H1 (cell line): Measurements from ENCODE around the gene ANXA6. TPM values are rescaled to one million over a fixed set of nuclear protein-coding genes. Genes with fewer than 3 reads are reported as not detected.

Experiments
- ASH2L ChIP-seq: fragments of 200-600, 300-600 bp; sonication (generic); IDR thresholded peaks from one replicate; pipeline ENCODE4 v1.7.1; 2017; ENCODE audit warnings: low read length
- BRCA1 ChIP-seq: IDR thresholded peaks from 2 replicates; pipeline ENCODE4 v1.6.1; 2012; ENCODE audit warnings: low read depth, low read length, improper control_type of control experiment
- CBX5 ChIP-seq: fragments of 300-800, 300-1000 bp; sonication (generic); IDR thresholded peaks from 2 replicates; pipeline ENCODE4 v1.7.1; 2016; ENCODE audit warnings: antibody characterized with exemption, low read length, low read depth
- CHD2 ChIP-seq: IDR thresholded peaks from 2 replicates; pipeline ENCODE4 v1.6.1; 2012; ENCODE audit warnings: low read length, improper control_type of control experiment
- CTBP2 ChIP-seq: IDR thresholded peaks from 2 replicates; pipeline ENCODE4 v1.7.0; 2011; ENCODE audit warnings: borderline replicate concordance, mild to moderate bottlenecking, moderate library complexity, mixed read lengths, low read length; ENCODE audit not compliant: insufficient read depth, insufficient read length
- CTCF ChIP-seq, 3 experiments: IDR thresholded peaks; 1 replicate in 2 of 3; 2 replicates in 1 of 3; pipeline versions ENCODE4 v1.5.1 to v1.6.1; 2011; ENCODE audit warnings: low read length in 3 of 3, mild to moderate bottlenecking in 3 of 3, inconsistent platforms in 2 of 3, low read depth in 1 of 3, moderate library complexity in 1 of 3; ENCODE audit not compliant: insufficient read depth in 1 of 3; ENCODE audit errors: control extremely low read depth in 1 of 3
- EGR1 ChIP-seq: IDR thresholded peaks from 2 replicates; pipeline ENCODE4 v1.6.1; 2011; ENCODE audit warnings: low read depth, low read length, borderline replicate concordance
- FOSL1 ChIP-seq: IDR thresholded peaks from 2 replicates; pipeline ENCODE4 v1.6.1; 2011; ENCODE audit warnings: mild to moderate bottlenecking, low read depth, low read length, moderate library complexity; ENCODE audit not compliant: insufficient read depth
- HDAC2 ChIP-seq, 2 experiments: fragments of 300-600 bp in 1 of 2; sonication (generic) in 1 of 2; IDR thresholded peaks; 2 replicates each; pipeline ENCODE4 v1.6.1; 2011 to 2012; ENCODE audit warnings: low read depth in 2 of 2, low read length in 2 of 2, mild to moderate bottlenecking in 2 of 2, moderate library complexity in 2 of 2, borderline replicate concordance in 1 of 2, inconsistent platforms in 1 of 2
- JUN ChIP-seq: IDR thresholded peaks from 2 replicates; pipeline ENCODE4 v1.6.1; 2011; ENCODE audit warnings: low read depth, mild to moderate bottlenecking, improper control_type of control experiment, low read length
- MAFK ChIP-seq: IDR thresholded peaks from 2 replicates; pipeline ENCODE4 v1.6.1; 2012; ENCODE audit warnings: low read depth, mild to moderate bottlenecking, improper control_type of control experiment, low read length
- POLR2AphosphoS5 ChIP-seq: IDR thresholded peaks from 2 replicates; pipeline ENCODE4 v1.6.1; 2011; ENCODE audit warnings: low read depth, low read length
- RAD21 ChIP-seq, 2 experiments: IDR thresholded peaks in 1 of 2; conservative IDR thresholded peaks in 1 of 2; 2 replicates each; pipeline ENCODE4 v1.6.1; 2011; ENCODE audit warnings: low read depth in 2 of 2, low read length in 2 of 2, improper control_type of control experiment in 1 of 2, inconsistent platforms in 1 of 2, mild to moderate bottlenecking in 1 of 2, moderate library complexity in 1 of 2
- SIX5 ChIP-seq: IDR thresholded peaks from 2 replicates; pipeline ENCODE4 v1.6.1; 2011; ENCODE audit warnings: mild to moderate bottlenecking, low read depth, low read length
- TBP ChIP-seq: IDR thresholded peaks from 2 replicates; pipeline ENCODE4 v1.6.1; 2011; ENCODE audit warnings: low read depth, low read length, improper control_type of control experiment
- TCF12 ChIP-seq: IDR thresholded peaks from 2 replicates; pipeline ENCODE4 v1.6.1; 2011; ENCODE audit warnings: low read depth, mild to moderate bottlenecking, low read length
- TEAD4 ChIP-seq: IDR thresholded peaks from 2 replicates; pipeline ENCODE4 v1.6.1; 2012; ENCODE audit warnings: low read depth, low read length, inconsistent platforms, mixed read lengths
- YY1 ChIP-seq: IDR thresholded peaks from 2 replicates; pipeline ENCODE4 v1.6.1; 2011; ENCODE audit warnings: low read depth, mild to moderate bottlenecking, low read length
- ZNF274 ChIP-seq: IDR thresholded peaks from 2 replicates; pipeline ENCODE4 v1.7.0; 2012; ENCODE audit warnings: low read length, borderline replicate concordance; ENCODE audit errors: extremely low read depth
- polyA plus RNA-seq, 7 experiments: library from polyadenylated mRNA; depleted of rRNA in 3 of 7; stranded (reverse) in 5 of 7; unstranded in 2 of 7; fragments of >200 nt in 5 of 7; fragments of 200-250 nt in 2 of 7; gene quantifications; 1 replicate in 5 of 7; 2 replicates in 1 of 7; 4 replicates in 1 of 7; pipeline versions ENCODE4 v1.2.1 to v1.2.3, GENCODE V29; 2011 to 2013; ENCODE audit warnings: missing spikeins in 2 of 7, mixed read lengths in 2 of 7
- total RNA-seq: library from RNA; stranded (reverse); fragmentation: NEBNext Ultra II Directional; extraction: Animal tissue kit (Norgen Biotek cat#: 25700); gene quantifications from 2 replicates; pipeline ENCODE4 v1.2.1, GENCODE V29; 2021
- TF ChIP-seq, protein P1 (sequence below): IDR thresholded peaks from 2 replicates; pipeline ENCODE4 v1.6.1; 2012; ENCODE audit warnings: low read length, inconsistent platforms

Gene ANXA6
- total and polyA plus RNA-seq, 2 of the 8 experiments (the other 6 are each of a cell fraction or from before 2014, with no cell fraction given): 61.3 to 78.6 TPM

- TF ChIP-seq FOSL1 (no peak), TBP (no peak; the same call in 1 of the 2 replicates), SIX5 (no peak), CTCF (IDR thresholded peaks at IDR 0.05; ENCODE audit: control extremely low read depth in 1 of 3, insufficient read depth in 1 of 3, low read depth in 1 of 3, low read length in 3 of 3) (no peak), CHD2 (no peak), RAD21 (IDR thresholded peaks at IDR 0.05 in 1 of 2, conservative IDR thresholded peaks at IDR 0.05 in 1 of 2; ENCODE audit: low read depth in 2 of 2, low read length in 2 of 2) (no peak), JUN (no peak), CBX5 (no peak), EGR1 (no peak), YY1 (no peak), MAFK (no peak), BRCA1 (no peak), POLR2AphosphoS5 (no peak), TCF12 (no peak), CTBP2 (peak; percentile 50), TEAD4 (no peak), ZNF274 (no peak), ASH2L (peak; percentile 66), HDAC2 (IDR thresholded peaks at IDR 0.05; ENCODE audit: borderline replicate concordance in 1 of 2, low read depth in 2 of 2, low read length in 2 of 2) (no peak)
- TF ChIP-seq, protein P1, sequence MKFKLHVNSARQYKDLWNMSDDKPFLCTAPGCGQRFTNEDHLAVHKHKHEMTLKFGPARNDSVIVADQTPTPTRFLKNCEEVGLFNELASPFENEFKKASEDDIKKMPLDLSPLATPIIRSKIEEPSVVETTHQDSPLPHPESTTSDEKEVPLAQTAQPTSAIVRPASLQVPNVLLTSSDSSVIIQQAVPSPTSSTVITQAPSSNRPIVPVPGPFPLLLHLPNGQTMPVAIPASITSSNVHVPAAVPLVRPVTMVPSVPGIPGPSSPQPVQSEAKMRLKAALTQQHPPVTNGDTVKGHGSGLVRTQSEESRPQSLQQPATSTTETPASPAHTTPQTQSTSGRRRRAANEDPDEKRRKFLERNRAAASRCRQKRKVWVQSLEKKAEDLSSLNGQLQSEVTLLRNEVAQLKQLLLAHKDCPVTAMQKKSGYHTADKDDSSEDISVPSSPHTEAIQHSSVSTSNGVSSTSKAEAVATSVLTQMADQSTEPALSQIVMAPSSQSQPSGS: no peak; the same call in 1 of the 2 replicates
Measured at GRCh38 chr5:151157426-151158286, at the start of gene ANXA6 (continued).
